DOHH2 (cell line): ENCODE measurements around the gene DIDO1.

Source experiments
- CTCF ChIP-seq: fragments of 200-600 bp; sonication (generic); IDR thresholded peaks from one replicate; pipeline ENCODE4 v1.5.1; 2014; ENCODE audit warnings: antibody characterized with exemption, mild to moderate bottlenecking, low read depth, low read length; ENCODE audit not compliant: poor library complexity, severe bottlenecking
- EZH2phosphoT487 ChIP-seq: fragments of 200-600 bp; sonication (generic); IDR thresholded peaks from 2 replicates; pipeline ENCODE4 v1.6.1; 2017; ENCODE audit warnings: borderline replicate concordance, mild to moderate bottlenecking, antibody characterized with exemption, low read length, moderate library complexity, mixed read lengths

DNA sequence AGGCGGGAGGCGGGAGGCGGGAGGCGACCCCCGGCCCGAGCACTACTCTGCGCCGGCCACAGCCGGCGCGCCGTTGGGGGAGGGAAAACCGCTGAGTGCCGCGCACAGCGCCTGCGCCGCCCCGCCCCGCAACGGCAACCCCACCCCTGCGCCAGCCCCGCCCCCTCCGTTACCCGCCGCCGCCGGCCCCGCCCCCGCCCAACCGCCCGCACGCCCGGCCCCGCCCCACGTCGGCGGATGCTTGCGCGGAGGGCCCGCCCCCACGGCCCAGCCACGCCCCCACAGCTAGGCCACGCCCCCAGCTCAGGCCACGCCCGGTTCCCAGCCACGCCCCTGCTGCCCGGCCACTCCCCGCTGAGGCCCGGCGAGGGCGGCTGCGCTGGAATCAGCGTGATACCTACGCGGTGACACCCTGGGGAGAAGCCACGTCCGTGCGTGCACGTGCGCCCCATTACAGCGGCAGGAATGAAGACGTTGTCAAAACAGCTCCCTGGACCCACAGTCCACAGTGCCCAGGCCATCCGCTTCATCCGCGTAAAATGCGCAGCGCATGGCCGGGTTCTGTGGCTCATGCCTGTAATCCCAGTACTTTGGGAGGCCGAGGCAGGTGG, 64.5 kb downstream of the DIDO1 start, which contains the start of gene TCFL5:
- no peak for TF ChIP-seq EZH2phosphoT487
- no peak for TF ChIP-seq CTCF
